Endothelial cell (in vitro differentiated cells): Measurements from ENCODE around the gene SNX24. TPM values are rescaled to one million over a fixed set of nuclear protein-coding genes. Genes with fewer than 3 reads are reported as not detected.

Experiments used
- DNase-seq: peaks from one replicate; pipeline ENCODE4 v3.0.0; 2021; ENCODE audit warnings: low spot score
- H3K27ac Mint-ChIP-seq: one replicate; pipeline ENCODE4 v1.8.0; 2021; ENCODE audit warnings: mixed read lengths, inconsistent platforms; ENCODE audit not compliant: unreplicated experiment
- H3K27me3 Mint-ChIP-seq: one replicate; pipeline ENCODE4 v1.8.0; 2021; ENCODE audit warnings: mild to moderate bottlenecking, moderate library complexity, mixed read lengths, inconsistent platforms; ENCODE audit not compliant: unreplicated experiment
- H3K36me3 Mint-ChIP-seq: one replicate; pipeline ENCODE4 v1.8.0; 2021; ENCODE audit warnings: mild to moderate bottlenecking, low read depth, mixed read lengths, inconsistent platforms; ENCODE audit not compliant: unreplicated experiment
- H3K4me1 Mint-ChIP-seq: one replicate; pipeline ENCODE4 v1.8.0; 2021; ENCODE audit warnings: mild to moderate bottlenecking, mixed read lengths, inconsistent platforms; ENCODE audit not compliant: unreplicated experiment
- H3K4me3 Mint-ChIP-seq: one replicate; pipeline ENCODE4 v1.8.0; 2021; ENCODE audit warnings: mild to moderate bottlenecking, mixed read lengths, inconsistent platforms; ENCODE audit not compliant: unreplicated experiment
- H3K9me3 Mint-ChIP-seq: one replicate; pipeline ENCODE4 v1.8.0; 2021; ENCODE audit warnings: mixed read lengths, inconsistent platforms; ENCODE audit not compliant: unreplicated experiment
- total RNA-seq: library from RNA; stranded (reverse); fragmentation: NEBNext Ultra II Directional; extraction: Animal tissue kit (Norgen Biotek cat#: 25700); gene quantifications from one replicate; pipeline ENCODE4 v1.2.1, GENCODE V29; 2021; ENCODE audit not compliant: unreplicated experiment
- TF ChIP-seq, protein P1 (sequence below): fragments of 200-600 bp; sonication (generic); IDR thresholded peaks from one replicate; pipeline ENCODE4 v1.5.0; 2021; ENCODE audit warnings: antibody characterized with exemption; ENCODE audit not compliant: unreplicated experiment

The SNX24 gene
- total RNA-seq, 1 donor from 2014 or later = 16.1 TPM

DNA sequence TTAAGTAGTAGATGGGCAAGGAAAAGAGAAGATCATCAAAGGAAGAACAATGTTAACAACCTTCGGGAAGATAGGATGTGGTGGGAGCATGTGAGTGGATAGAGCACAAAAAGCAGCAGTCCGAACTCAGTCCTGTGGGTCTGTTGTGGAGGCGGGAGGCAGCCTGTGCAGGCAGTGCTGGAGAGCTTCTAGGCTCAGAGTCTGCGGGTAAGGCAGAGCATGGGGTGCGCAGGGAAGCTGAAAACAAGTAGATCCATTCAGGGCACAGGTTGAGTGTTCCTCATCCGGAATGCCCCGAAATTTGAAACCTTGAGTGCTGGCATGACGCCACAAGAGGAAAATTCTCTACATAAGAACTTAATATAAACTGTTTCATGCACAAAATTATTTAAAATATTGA lies 106.2 kb downstream of the SNX24 start:
- Mint-ChIP-seq H3K36me3 (no peaks in the 10 kb centered on the region), H3K27me3 (no peaks in the 10 kb centered on the region), H3K9me3 (no peaks in the 10 kb centered on the region), H3K4me1 (peaks cover 25% of the 10 kb centered on the region), H3K27ac (no peak overlapping the region), H3K4me3 (no peak overlapping the region)
- no peak for DNase-seq
- TF ChIP-seq, protein P1, sequence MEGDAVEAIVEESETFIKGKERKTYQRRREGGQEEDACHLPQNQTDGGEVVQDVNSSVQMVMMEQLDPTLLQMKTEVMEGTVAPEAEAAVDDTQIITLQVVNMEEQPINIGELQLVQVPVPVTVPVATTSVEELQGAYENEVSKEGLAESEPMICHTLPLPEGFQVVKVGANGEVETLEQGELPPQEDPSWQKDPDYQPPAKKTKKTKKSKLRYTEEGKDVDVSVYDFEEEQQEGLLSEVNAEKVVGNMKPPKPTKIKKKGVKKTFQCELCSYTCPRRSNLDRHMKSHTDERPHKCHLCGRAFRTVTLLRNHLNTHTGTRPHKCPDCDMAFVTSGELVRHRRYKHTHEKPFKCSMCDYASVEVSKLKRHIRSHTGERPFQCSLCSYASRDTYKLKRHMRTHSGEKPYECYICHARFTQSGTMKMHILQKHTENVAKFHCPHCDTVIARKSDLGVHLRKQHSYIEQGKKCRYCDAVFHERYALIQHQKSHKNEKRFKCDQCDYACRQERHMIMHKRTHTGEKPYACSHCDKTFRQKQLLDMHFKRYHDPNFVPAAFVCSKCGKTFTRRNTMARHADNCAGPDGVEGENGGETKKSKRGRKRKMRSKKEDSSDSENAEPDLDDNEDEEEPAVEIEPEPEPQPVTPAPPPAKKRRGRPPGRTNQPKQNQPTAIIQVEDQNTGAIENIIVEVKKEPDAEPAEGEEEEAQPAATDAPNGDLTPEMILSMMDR = no peak

DNA sequence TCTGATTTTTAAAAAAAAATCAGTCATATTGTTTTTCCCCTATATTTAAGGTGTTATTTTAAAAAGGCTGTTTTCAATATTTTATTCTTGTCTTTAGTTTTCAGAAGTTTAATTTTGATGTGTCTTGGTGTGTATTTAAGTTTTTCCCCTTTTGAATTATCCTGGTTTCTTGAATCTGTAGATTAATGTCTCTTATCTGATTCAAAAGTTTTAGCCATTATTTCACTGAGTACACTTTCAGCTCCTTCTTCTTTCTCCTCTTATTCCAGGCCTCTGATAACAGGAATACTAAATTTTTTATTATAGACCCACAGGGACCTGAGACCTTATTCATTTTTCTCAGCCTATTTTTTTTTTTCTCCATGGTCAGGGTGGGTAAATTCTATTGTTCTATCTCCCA lies 109.3 kb downstream of the SNX24 start:
- H3K27ac Mint-ChIP-seq = no peak overlapping the region
- H3K36me3 Mint-ChIP-seq = no peaks in the 10 kb centered on the region
- H3K27me3 Mint-ChIP-seq = no peaks in the 10 kb centered on the region
- peaks cover 25% of the 10 kb centered on the region for H3K4me1 Mint-ChIP-seq
- no peak overlapping the region for H3K4me3 Mint-ChIP-seq
- TF ChIP-seq, protein P1 = no peak
- no peak for DNase-seq
- no peaks in the 10 kb centered on the region for H3K9me3 Mint-ChIP-seq

DNA sequence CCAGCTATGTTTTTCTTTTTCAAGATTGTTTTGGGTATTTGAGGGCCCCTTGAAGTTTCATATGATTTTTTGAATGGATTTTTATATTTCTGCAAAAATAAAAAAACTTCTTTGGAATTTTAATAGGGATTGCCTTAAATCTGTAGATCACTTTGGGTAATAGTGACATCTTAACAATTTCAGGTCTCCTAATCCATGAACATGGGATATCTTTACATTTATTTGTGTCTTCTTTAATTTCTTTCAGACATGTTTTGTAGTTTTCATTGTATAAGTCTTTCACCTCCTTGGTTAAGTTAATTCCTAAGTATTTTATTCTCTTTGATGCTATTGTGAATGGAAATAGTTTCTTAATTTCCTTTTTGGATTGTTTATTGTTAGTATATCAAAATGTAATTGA lies 112.0 kb downstream of the SNX24 start:
- H3K4me3 Mint-ChIP-seq = no peak overlapping the region
- DNase-seq = no peak
- no peaks in the 10 kb centered on the region for H3K36me3 Mint-ChIP-seq
- TF ChIP-seq, protein P1 = no peak
- no peak overlapping the region for H3K27ac Mint-ChIP-seq
- H3K9me3 Mint-ChIP-seq = no peaks in the 10 kb centered on the region
- H3K4me1 Mint-ChIP-seq = peaks cover 17% of the 10 kb centered on the region
- H3K27me3 Mint-ChIP-seq = no peaks in the 10 kb centered on the region

DNA sequence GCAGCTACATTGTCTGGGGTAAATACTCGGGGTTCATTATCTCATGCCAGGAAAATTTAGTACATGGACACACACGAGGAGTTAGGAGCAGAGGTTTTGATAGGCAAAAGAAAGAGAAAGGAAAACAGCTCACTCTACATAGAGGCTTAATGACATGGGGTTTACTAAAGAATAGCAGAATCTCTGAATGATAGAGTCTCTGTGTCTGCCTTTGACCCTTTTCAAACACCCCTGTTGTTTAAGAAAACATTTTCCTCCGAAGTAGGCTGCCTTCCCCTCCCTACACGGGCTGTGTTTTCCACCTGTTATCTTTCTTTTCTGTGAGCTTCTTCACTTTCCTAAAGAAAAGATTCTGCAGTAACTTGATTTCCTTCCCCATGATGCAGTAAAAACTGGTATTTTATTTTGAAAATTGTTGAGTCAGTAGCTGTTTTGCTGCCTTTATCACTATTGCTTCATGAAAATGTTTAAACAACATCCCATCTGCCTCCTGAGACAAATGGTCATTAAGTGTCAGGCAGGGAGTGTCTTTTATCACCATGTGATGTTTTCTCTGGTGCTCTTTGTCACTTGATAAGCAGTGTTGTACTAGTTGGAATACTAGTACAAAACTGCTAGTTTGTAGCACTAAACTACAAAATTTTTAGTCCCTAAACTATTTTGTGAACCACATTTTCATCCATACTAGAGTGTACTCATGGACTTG lies 114.5 kb downstream of the SNX24 start:
- Mint-ChIP-seq H3K36me3 (no peaks in the 10 kb centered on the region), H3K27ac (no peak overlapping the region), H3K4me3 (no peak overlapping the region), H3K4me1 (peaks cover 5% of the 10 kb centered on the region), H3K27me3 (no peaks in the 10 kb centered on the region), H3K9me3 (no peaks in the 10 kb centered on the region)
- TF ChIP-seq, protein P1 = no peak
- DNase-seq = no peak

DNA sequence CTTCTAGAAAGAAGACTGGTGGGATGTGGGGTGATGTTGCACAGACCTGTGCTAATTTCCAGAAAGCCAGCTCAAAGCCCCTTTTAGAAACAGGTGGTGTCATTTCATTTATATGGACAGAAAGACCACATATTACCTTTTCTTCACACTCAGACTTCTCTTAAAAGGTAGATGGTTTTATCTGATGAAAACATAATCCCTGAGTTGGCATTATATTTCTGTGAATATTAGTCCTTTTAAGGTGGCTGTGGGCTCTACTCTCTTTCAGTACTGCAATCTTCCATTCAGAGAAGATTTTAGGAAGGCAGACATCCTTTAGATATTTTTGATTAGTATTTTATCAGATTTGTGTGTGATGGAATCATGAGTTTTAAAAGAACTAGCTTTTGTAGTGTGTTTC lies 117.9 kb downstream of the SNX24 start:
- no peak overlapping the region for H3K27ac Mint-ChIP-seq
- H3K4me3 Mint-ChIP-seq = no peak overlapping the region
- peaks cover 4% of the 10 kb centered on the region for H3K4me1 Mint-ChIP-seq
- TF ChIP-seq, protein P1 = no peak
- H3K9me3 Mint-ChIP-seq = no peaks in the 10 kb centered on the region
- no peaks in the 10 kb centered on the region for H3K36me3 Mint-ChIP-seq
- H3K27me3 Mint-ChIP-seq = no peaks in the 10 kb centered on the region
- no peak for DNase-seq
